IMR-90 (cell line): ENCODE measurements around the gene LLGL1.
A peak's percentile ranks its signal among the peaks of the same experiment; 100 is the strongest.

Experiments used
- CHD1 ChIP-seq: IDR thresholded peaks from 2 replicates; pipeline ENCODE4 v1.6.1; 2012; ENCODE audit warnings: low read depth, low read length, improper control_type of control experiment
- CTCF ChIP-seq: conservative IDR thresholded peaks from 2 replicates; pipeline ENCODE4 v1.5.1; 2012; ENCODE audit warnings: mild to moderate bottlenecking, low read depth, low read length, improper control_type of control experiment

- TF ChIP-seq CTCF (peak; percentile 66), CHD1 (no peak)
Measured at GRCh38 chr17:18248300-18248731, 22.9 kb downstream of the LLGL1 start.
